Adrenal gland (tissue), 5 donors: ENCODE measurements around the gene COQ6.

Experiments used
- POLR2A ChIP-seq, 2 donors: fragments of 450-650 bp; IDR thresholded peaks; one replicate each; pipeline ENCODE4 v1.6.1; 2017; ENCODE audit warnings: antibody characterized with exemption in 2 of 2, mild to moderate bottlenecking in 2 of 2, moderate library complexity in 1 of 2
- TF ChIP-seq, protein P1 (sequence below), 6 experiments: fragments of 450-650 bp in 4 of 6; fragments of 200-600 bp in 2 of 6; sonication (generic) in 1 of 6; IDR thresholded peaks; 1 replicate in 5 of 6; 2 replicates in 1 of 6; pipeline versions ENCODE4 v1.5.1 to v1.8.0; 2016 to 2021; ENCODE audit warnings: antibody characterized with exemption in 6 of 6, mild to moderate bottlenecking in 2 of 6, moderate library complexity in 1 of 6
- donor health status: DM: no; HTN: no; CAD: no.

GRCh38 chr14:73955674-73956073 is 5.6 kb downstream of the COQ6 start:
- TF ChIP-seq, protein P1, sequence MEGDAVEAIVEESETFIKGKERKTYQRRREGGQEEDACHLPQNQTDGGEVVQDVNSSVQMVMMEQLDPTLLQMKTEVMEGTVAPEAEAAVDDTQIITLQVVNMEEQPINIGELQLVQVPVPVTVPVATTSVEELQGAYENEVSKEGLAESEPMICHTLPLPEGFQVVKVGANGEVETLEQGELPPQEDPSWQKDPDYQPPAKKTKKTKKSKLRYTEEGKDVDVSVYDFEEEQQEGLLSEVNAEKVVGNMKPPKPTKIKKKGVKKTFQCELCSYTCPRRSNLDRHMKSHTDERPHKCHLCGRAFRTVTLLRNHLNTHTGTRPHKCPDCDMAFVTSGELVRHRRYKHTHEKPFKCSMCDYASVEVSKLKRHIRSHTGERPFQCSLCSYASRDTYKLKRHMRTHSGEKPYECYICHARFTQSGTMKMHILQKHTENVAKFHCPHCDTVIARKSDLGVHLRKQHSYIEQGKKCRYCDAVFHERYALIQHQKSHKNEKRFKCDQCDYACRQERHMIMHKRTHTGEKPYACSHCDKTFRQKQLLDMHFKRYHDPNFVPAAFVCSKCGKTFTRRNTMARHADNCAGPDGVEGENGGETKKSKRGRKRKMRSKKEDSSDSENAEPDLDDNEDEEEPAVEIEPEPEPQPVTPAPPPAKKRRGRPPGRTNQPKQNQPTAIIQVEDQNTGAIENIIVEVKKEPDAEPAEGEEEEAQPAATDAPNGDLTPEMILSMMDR (IDR thresholded peaks at IDR 0.05), result no peak
- no peak for TF ChIP-seq POLR2A (IDR thresholded peaks at IDR 0.05)
